Ramos (cell line): ENCODE measurements around the gene ZNF644.
"Not testable (repeated sequence)": the region's sequence is repeated elsewhere in the genome, so short reads cannot be mapped to it uniquely, and the experiment has no call there.

Experiments used
- in situ Hi-C: fragments of 300-500 bp; cut with MboI; formaldehyde crosslinking; loops from one replicate; pipeline ENCODE4 v1.14.3; 2022; ENCODE audit warnings: low sequenced_read_pairs; ENCODE audit not compliant: unreplicated experiment

Gene ZNF644

GRCh38 chr1:91021686-91022517, at the start of gene ZNF644:
Gene ZNF644 (minus strand): TSS chr1:91022035. CDS start chr1:90982353, 39,682 bp downstream.
- in situ Hi-C loops, result no loop called here

- in situ Hi-C loops, result no loop called here
These were observed 48.5 kb upstream of the ZNF644 start for GRCh38 chr1:91070298-91070697.

GRCh38 chr1:91066538-91066937, 44.7 kb upstream of the ZNF644 start:
- in situ Hi-C loops, result no loop called here

GRCh38 chr1:91065337-91065736, 43.5 kb upstream of the ZNF644 start:
- in situ Hi-C loops, result no loop called here

GRCh38 chr1:91063403-91063802, 41.6 kb upstream of the ZNF644 start:
- in situ Hi-C loops, result not testable (repeated sequence)

GRCh38 chr1:91059157-91059556, 37.3 kb upstream of the ZNF644 start:
- in situ Hi-C loops, result no loop called here

- in situ Hi-C loops, result no loop called here
These were observed 35.9 kb upstream of the ZNF644 start for GRCh38 chr1:91057784-91058183.

- in situ Hi-C loops, result no loop called here
These were observed 33.1 kb upstream of the ZNF644 start for GRCh38 chr1:91054780-91055481.

GRCh38 chr1:91053630-91054029, 31.8 kb upstream of the ZNF644 start:
- in situ Hi-C loops, result no loop called here

GRCh38 chr1:91049551-91049950, 27.7 kb upstream of the ZNF644 start:
- in situ Hi-C loops, result not testable (repeated sequence)

GRCh38 chr1:91046766-91047165, 24.9 kb upstream of the ZNF644 start:
- in situ Hi-C loops, result no loop called here

- in situ Hi-C loops, result no loop called here
These were observed 23.4 kb upstream of the ZNF644 start for GRCh38 chr1:91045284-91045683.

- in situ Hi-C loops, result not testable (repeated sequence)
These were observed 22.9 kb upstream of the ZNF644 start for GRCh38 chr1:91044776-91045175.

- in situ Hi-C loops, result not testable (repeated sequence)
These were observed 20.5 kb upstream of the ZNF644 start for GRCh38 chr1:91042372-91042771.

GRCh38 chr1:91038582-91038981, 16.7 kb upstream of the ZNF644 start:
- in situ Hi-C loops, result no loop called here

GRCh38 chr1:91036894-91037829, 15.3 kb upstream of the ZNF644 start:
- in situ Hi-C loops, result no loop called here

- in situ Hi-C loops, result no loop called here
These were observed 10.5 kb upstream of the ZNF644 start for GRCh38 chr1:91032349-91032748.

- in situ Hi-C loops, result no loop called here
These were observed 9.2 kb upstream of the ZNF644 start for GRCh38 chr1:91031081-91031480.

GRCh38 chr1:91026777-91027176, 4.9 kb upstream of the ZNF644 start:
- in situ Hi-C loops, result no loop called here

GRCh38 chr1:91026320-91026719, 4.5 kb upstream of the ZNF644 start:
- in situ Hi-C loops, result no loop called here
